Right cardiac atrium (tissue), 5 donors: ENCODE results near the gene LYRM4. TPM values are rescaled to one million over a fixed set of nuclear protein-coding genes. Genes with fewer than 3 reads are reported as not detected.

Experiments
- ATAC-seq, 2 donors: fragments of 200-7000 bp; cut with Tn5 transposase; one replicate each; pipeline versions ENCODE4 v1.8.0 to v1.9.1; 2020; ENCODE audit warnings: moderate library complexity in 2 of 2, mild to moderate bottlenecking in 1 of 2
- DNase-seq, 3 donors: peaks; one replicate each; pipeline ENCODE4 v3.0.0-alpha.2; 2020
- H3K27ac ChIP-seq: one replicate; pipeline ENCODE4 v1.5.1; 2013; ENCODE audit warnings: mild to moderate bottlenecking, low read length, control low read depth, moderate library complexity
- H3K27me3 ChIP-seq: one replicate; pipeline ENCODE4 v1.6.1; 2013; ENCODE audit not compliant: control insufficient read depth, insufficient read depth
- H3K4me1 ChIP-seq: one replicate; pipeline ENCODE4 v1.6.1; 2013; ENCODE audit warnings: low read length; ENCODE audit not compliant: control insufficient read depth, insufficient read depth
- H3K4me3 ChIP-seq: one replicate; pipeline ENCODE4 v1.5.1; 2013; ENCODE audit warnings: low read length, control low read depth
- H3K9me3 ChIP-seq: one replicate; pipeline ENCODE4 v1.6.1; 2013; ENCODE audit warnings: low read length; ENCODE audit not compliant: control insufficient read depth
- WGBS: extraction: QIAGEN DNeasy Blood & Tissue Kit; methylation state at CpG from one replicate; pipeline ENCODE4 v1.1.7; 2013; 5-methylcytosine and 5-hydroxymethylcytosine counted together
- intact Hi-C, 4 donors: fragments of 100-400 bp; cut with DNase I; formaldehyde crosslinking; loops; one replicate each; pipeline versions ENCODE4 v1.11.0 to v1.14.0; 2022 to 2023
- polyA plus RNA-seq: library from polyadenylated mRNA; stranded (reverse); fragments of 200-250 nt; gene quantifications from one replicate; pipeline ENCODE4 v1.2.3, GENCODE V29; 2013
- total RNA-seq, 4 donors: library from RNA; stranded (reverse); fragmentation: NEBNext Ultra II Directional; extraction: Animal tissue kit (Norgen Biotek cat#: 25700); gene quantifications; one replicate each; pipeline ENCODE4 v1.2.1, GENCODE V29; 2021
- donor health status: healthy with polysubstance abuse.
- donor health status: DM: no; HTN: yes; CAD: no.
- donor health status: DM: no; HTN: no; CAD: no.
- donor health status: DM: no; HTN: yes; CAD: no; lungs with severe emphysema.
- donor health status: DM: yes; HTN: yes; CAD: no.

LYRM4 gene
- total and polyA plus RNA-seq, 5 donors, result 20.2 to 30.5 (median 26.6) TPM

DNA sequence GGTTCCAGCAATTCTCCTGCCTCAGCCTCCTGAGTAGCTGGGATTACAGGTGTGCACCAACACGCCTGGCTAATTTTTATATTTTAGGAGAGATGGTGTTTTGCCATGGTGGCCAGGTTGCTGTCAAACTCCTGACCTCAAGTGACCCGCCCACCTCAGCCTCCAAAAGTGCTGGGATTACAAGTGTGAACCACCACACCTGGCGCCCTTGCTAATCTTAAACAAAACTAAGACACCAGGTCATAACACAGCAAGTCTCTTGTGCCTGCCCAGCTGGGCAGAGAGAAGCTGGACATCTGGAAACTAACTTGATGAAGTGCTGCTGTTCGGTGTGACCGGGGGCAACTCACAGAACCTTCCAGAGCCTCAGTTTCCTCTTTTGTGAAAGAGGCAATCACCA is 107.6 kb downstream of the LYRM4 start:
- no peak overlapping the region for H3K27ac ChIP-seq
- no peaks in the 10 kb centered on the region for H3K9me3 ChIP-seq
- DNase-seq, result no peak
- intact Hi-C loops, result no loop called here
- no peak for ATAC-seq
- H3K27me3 ChIP-seq, result no peaks in the 10 kb centered on the region
- 96% methylated on average over 5 of the region's 5 CpGs for WGBS
- H3K4me1 ChIP-seq, result no peaks in the 10 kb centered on the region
- no peak overlapping the region for H3K4me3 ChIP-seq

- Histone ChIP-seq H3K4me1 (no peaks in the 10 kb centered on the region), H3K4me3 (no peak overlapping the region), H3K27me3 (no peaks in the 10 kb centered on the region), H3K27ac (no peak overlapping the region), H3K9me3 (no peaks in the 10 kb centered on the region)
- ATAC-seq (no peak), DNase-seq (no peak)
- intact Hi-C loops, result no loop called here
- WGBS, result 83% methylated on average over 9 of the region's 9 CpGs
Measured at GRCh38 chr6:5152460-5152859, 108.3 kb downstream of the LYRM4 start.

DNA sequence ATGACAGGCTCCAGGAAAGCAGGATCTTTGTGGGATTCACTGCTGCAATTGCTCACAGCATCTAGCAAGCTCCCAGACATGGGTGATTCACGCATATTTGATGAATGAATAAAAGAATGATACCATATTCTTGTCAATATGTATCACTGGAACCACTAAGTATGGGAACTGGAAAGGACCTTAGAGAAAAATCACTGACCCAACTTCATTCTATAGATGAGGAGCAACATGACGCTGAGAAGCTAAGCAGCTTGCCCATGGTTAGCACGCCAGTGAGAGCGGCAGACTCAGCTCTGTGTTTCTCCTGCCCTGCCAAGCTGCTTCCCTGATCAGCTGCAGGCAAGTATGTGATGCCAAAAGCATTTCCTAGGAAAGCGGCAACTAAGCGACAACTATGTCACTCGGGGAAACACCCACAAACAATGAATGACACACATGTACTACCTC is 108.8 kb downstream of the LYRM4 start:
- Histone ChIP-seq H3K27ac (no peak overlapping the region), H3K9me3 (no peaks in the 10 kb centered on the region), H3K4me1 (no peaks in the 10 kb centered on the region), H3K27me3 (no peaks in the 10 kb centered on the region), H3K4me3 (no peak overlapping the region)
- intact Hi-C loops, result no loop called here
- ATAC-seq (no peak), DNase-seq (no peak)
- WGBS, result 69% methylated on average over 7 of the region's 7 CpGs

DNA sequence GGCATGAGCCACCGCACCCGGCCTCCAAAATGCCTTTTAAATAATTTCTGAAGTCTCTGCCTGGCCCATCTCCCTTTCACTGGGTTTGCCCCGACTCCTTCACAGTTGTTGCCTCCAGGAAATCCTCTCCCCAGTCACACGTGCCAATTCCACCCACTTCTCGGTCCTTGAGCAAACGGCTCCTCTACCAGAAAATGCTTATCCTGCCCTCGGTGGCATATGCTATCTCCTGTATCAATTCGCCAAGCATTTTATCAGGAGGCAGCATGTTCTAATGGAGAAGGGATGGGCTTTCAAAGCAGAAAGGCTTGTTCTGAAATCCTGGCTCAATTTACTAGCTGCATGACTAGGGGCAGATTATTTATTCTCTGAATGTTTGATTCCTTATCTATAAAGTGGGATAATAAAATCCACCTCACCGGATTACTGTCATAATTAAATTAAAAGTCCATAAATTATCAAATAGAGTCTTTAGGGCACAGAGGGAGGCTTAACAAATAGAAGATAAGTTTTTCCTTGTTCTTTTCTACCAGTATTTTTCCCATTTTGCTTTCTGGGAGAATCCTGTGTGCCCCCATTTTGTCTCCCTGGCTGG is 109.3 kb downstream of the LYRM4 start:
- no peak overlapping the region for H3K27ac ChIP-seq
- intact Hi-C loops, result no loop called here
- WGBS, result 64% methylated on average over 9 of the region's 9 CpGs
- DNase-seq (no peak), ATAC-seq (no peak)
- no peaks in the 10 kb centered on the region for H3K4me1 ChIP-seq
- H3K9me3 ChIP-seq, result no peaks in the 10 kb centered on the region
- H3K4me3 ChIP-seq, result no peak overlapping the region
- H3K27me3 ChIP-seq, result no peaks in the 10 kb centered on the region

GRCh38 chr6:5150551-5151075 is 110.1 kb downstream of the LYRM4 start:
- Histone ChIP-seq H3K4me1 (no peaks in the 10 kb centered on the region), H3K27ac (no peak overlapping the region), H3K9me3 (no peaks in the 10 kb centered on the region), H3K4me3 (no peak overlapping the region), H3K27me3 (no peaks in the 10 kb centered on the region)
- ATAC-seq (no peak), DNase-seq (no peak)
- 90% methylated on average over 3 of the region's 3 CpGs for WGBS
- intact Hi-C loops, result no loop called here

- intact Hi-C loops, result loop anchor here in 2 of 4 donors (10.0 kb wide), 1 partner anchor 255 kb away; no protein-coding TSS in a partner anchor
- Histone ChIP-seq H3K9me3 (no peaks in the 10 kb centered on the region), H3K27me3 (no peaks in the 10 kb centered on the region), H3K4me1 (no peaks in the 10 kb centered on the region), H3K27ac (no peak overlapping the region), H3K4me3 (no peak overlapping the region)
- WGBS, result 94% methylated on average over 6 of the region's 6 CpGs
- no peak for DNase-seq
- no peak for ATAC-seq
Measured at GRCh38 chr6:5149891-5150290, 110.9 kb downstream of the LYRM4 start.

GRCh38 chr6:5149159-5149704 is 111.5 kb downstream of the LYRM4 start:
- no peak overlapping the region for H3K4me3 ChIP-seq
- ATAC-seq, result no peak
- 89% methylated on average over 6 of the region's 6 CpGs for WGBS

DNA sequence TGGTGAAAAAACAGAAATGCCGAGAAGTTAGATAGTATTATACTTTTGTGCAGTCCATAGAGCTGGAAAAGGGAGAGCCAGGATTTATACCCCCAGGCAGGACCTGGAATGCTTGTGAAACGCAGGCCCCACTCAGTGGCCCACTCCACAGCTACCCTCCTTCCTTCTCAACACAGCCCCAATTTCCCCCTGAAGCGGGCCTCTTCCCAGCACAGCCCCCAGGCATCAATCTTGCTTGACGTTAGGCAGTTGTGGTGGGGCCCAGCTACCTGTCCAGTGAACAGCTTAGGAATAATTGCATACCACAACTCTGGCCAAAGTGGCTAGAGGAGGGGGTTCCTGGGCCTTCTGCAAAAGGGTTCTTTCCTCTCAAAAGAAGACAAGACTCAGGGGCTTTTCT is 114.4 kb downstream of the LYRM4 start:
- intact Hi-C loops, result loop anchor here in 2 of 4 donors (10.0 kb wide), 1 partner anchor 258 kb away; no protein-coding TSS in a partner anchor
- H3K27me3 ChIP-seq, result no peaks in the 10 kb centered on the region

More at GRCh38 chr6:5149159-5149704, 111.5 kb downstream of the LYRM4 start:
- H3K4me1 ChIP-seq, result no peaks in the 10 kb centered on the region
- no peak for DNase-seq
- H3K27ac ChIP-seq, result no peak overlapping the region
- H3K9me3 ChIP-seq, result no peaks in the 10 kb centered on the region
- H3K27me3 ChIP-seq, result no peaks in the 10 kb centered on the region
- intact Hi-C loops, result loop anchor here in 2 of 4 donors (10.0 kb wide), 1 partner anchor 256 kb away; no protein-coding TSS in a partner anchor

GRCh38 chr6:5143634-5144311 is 117.0 kb downstream of the LYRM4 start:
- H3K27me3 ChIP-seq, result no peaks in the 10 kb centered on the region
- H3K4me1 ChIP-seq, result no peaks in the 10 kb centered on the region
- H3K9me3 ChIP-seq, result no peaks in the 10 kb centered on the region
- no peak overlapping the region for H3K27ac ChIP-seq
- 43% methylated on average over 9 of the region's 9 CpGs for WGBS
- no peak overlapping the region for H3K4me3 ChIP-seq
- intact Hi-C loops, result loop anchor here (5.0 to 10.0 kb wide), 2 partner anchors 259 to 261 kb away; no protein-coding TSS in a partner anchor
- ATAC-seq, result peak; percentile 59 to 78
- DNase-seq, result peak; percentile 85 to 96 (median 93)

More for the DNA sequence above, 114.4 kb downstream of the LYRM4 start:
- Histone ChIP-seq H3K4me1 (no peaks in the 10 kb centered on the region), H3K9me3 (no peaks in the 10 kb centered on the region), H3K4me3 (no peak overlapping the region), H3K27ac (no peak overlapping the region)
- WGBS, result 84% methylated on average over 4 of the region's 4 CpGs
- DNase-seq (no peak), ATAC-seq (no peak)

- ATAC-seq, result peak in 1 of 2 donors; percentile 35
- intact Hi-C loops, result loop anchor here (5.0 to 10.0 kb wide), 2 partner anchors 259 to 262 kb away; no protein-coding TSS in a partner anchor
- WGBS, result 84% methylated on average over 11 of the region's 11 CpGs
Measured at GRCh38 chr6:5142915-5143314, 117.8 kb downstream of the LYRM4 start.

GRCh38 chr6:5142131-5142530 is 118.6 kb downstream of the LYRM4 start:
- DNase-seq (no peak), ATAC-seq (no peak)
- Histone ChIP-seq H3K4me1 (no peaks in the 10 kb centered on the region), H3K27me3 (no peaks in the 10 kb centered on the region), H3K9me3 (no peaks in the 10 kb centered on the region), H3K4me3 (no peak overlapping the region), H3K27ac (no peak overlapping the region)
- intact Hi-C loops, result loop anchor here (5.0 to 10.0 kb wide), 2 partner anchors 260 to 263 kb away; no protein-coding TSS in a partner anchor
- WGBS, result 97% methylated on average over 4 of the region's 4 CpGs

More at GRCh38 chr6:5142915-5143314, 117.8 kb downstream of the LYRM4 start:
- no peaks in the 10 kb centered on the region for H3K9me3 ChIP-seq
- H3K4me1 ChIP-seq, result no peaks in the 10 kb centered on the region
- H3K4me3 ChIP-seq, result no peak overlapping the region
- peak in 1 of 3 donors; percentile 43 for DNase-seq
- no peaks in the 10 kb centered on the region for H3K27me3 ChIP-seq
- no peak overlapping the region for H3K27ac ChIP-seq
